DND-41 (cell line): ENCODE results near the gene CLCN6.
A peak's percentile ranks its signal among the peaks of the same experiment; 100 is the strongest.

Experiments
- ATAC-seq: fragments of 200-7000 bp; cut with Tn5 transposase; 3 replicates; pipeline ENCODE4 v1.9.1; 2021; ENCODE audit warnings: low read depth; ENCODE audit not compliant: insufficient read depth
- DNase-seq: peaks from one replicate; pipeline ENCODE4 v3.0.0-alpha.2; 2020
- H2AFZ ChIP-seq: 2 replicates; pipeline ENCODE4 v1.6.0; 2012; ENCODE audit warnings: low read depth, low read length
- H3K27ac ChIP-seq: 2 replicates; pipeline ENCODE4 v1.5.1; 2012; ENCODE audit warnings: low read length, inconsistent platforms
- H3K27me3 ChIP-seq: fragments of 200-600 bp; sonication (generic); 2 replicates; pipeline ENCODE4 v1.6.0; 2012; ENCODE audit warnings: low read length, mild to moderate bottlenecking, inconsistent platforms; ENCODE audit not compliant: insufficient read depth, poor library complexity
- H3K36me3 ChIP-seq: 2 replicates; pipeline ENCODE4 v1.5.1; 2012; ENCODE audit warnings: low read length, inconsistent platforms; ENCODE audit not compliant: insufficient read depth
- H3K4me1 ChIP-seq: 2 replicates; pipeline ENCODE4 v1.5.1; 2012; ENCODE audit warnings: mild to moderate bottlenecking, low read length; ENCODE audit not compliant: insufficient read depth
- H3K4me2 ChIP-seq: 2 replicates; pipeline ENCODE4 v1.6.0; 2012; ENCODE audit warnings: mild to moderate bottlenecking, moderate library complexity, low read length, inconsistent platforms; ENCODE audit not compliant: insufficient read depth
- H3K4me3 ChIP-seq, 2 experiments: fragments of 200-600 bp in 1 of 2; shearing (Covaris generic) in 1 of 2; 2 replicates each; pipeline ENCODE4 v1.5.1; 2012 to 2016; ENCODE audit warnings: inconsistent platforms in 2 of 2, low read length in 2 of 2, mild to moderate bottlenecking in 2 of 2, low read depth in 1 of 2, moderate library complexity in 1 of 2
- H3K79me2 ChIP-seq: 2 replicates; pipeline ENCODE4 v1.6.0; 2012; ENCODE audit warnings: low read length, inconsistent platforms; ENCODE audit not compliant: insufficient read depth
- H3K9ac ChIP-seq: 2 replicates; pipeline ENCODE4 v1.6.0; 2012; ENCODE audit warnings: low read depth, mild to moderate bottlenecking, inconsistent platforms, low read length, moderate library complexity
- H3K9me3 ChIP-seq: 2 replicates; pipeline ENCODE4 v1.5.1; 2012; ENCODE audit warnings: low read length, moderate library complexity, mild to moderate bottlenecking, inconsistent platforms; ENCODE audit not compliant: insufficient read depth, severe bottlenecking
- H4K20me1 ChIP-seq: 2 replicates; pipeline ENCODE4 v1.6.0; 2012; ENCODE audit warnings: low read length; ENCODE audit not compliant: insufficient read depth
- CTCF ChIP-seq: IDR thresholded peaks from 2 replicates; pipeline ENCODE4 v1.5.1; 2012; ENCODE audit warnings: borderline replicate concordance, low read length, moderate library complexity, mild to moderate bottlenecking; ENCODE audit not compliant: poor library complexity, severe bottlenecking; ENCODE audit errors: extremely low read depth
- EZH2 ChIP-seq: IDR thresholded peaks from 3 replicates; pipeline ENCODE4 v1.6.1; 2012; ENCODE audit warnings: borderline replicate concordance, low read depth, mild to moderate bottlenecking, moderate library complexity, low read length, inconsistent platforms; ENCODE audit not compliant: severe bottlenecking

The CLCN6 gene

GRCh38 chr1:11858613-11858967 lies 52.6 kb downstream of the CLCN6 start, which contains the start of gene NPPB:
TSS of gene NPPB (minus strand) at chr1:11858945. CDS start at chr1:11858833, 112 bp downstream.
- H3K36me3 ChIP-seq: no peaks in the 10 kb centered on the region
- H3K4me3 ChIP-seq: no peak within 1 kb of the TSS
- H2AFZ ChIP-seq: no peak within 1 kb of the TSS
- no peaks in the 10 kb centered on the region for H3K9me3 ChIP-seq
- peaks cover 20% of the 10 kb centered on the region for H3K4me1 ChIP-seq
- no peak for ATAC-seq
- peaks cover 23% of the 10 kb centered on the region for H4K20me1 ChIP-seq
- H3K27ac ChIP-seq: no peak within 1 kb of the TSS
- DNase-seq: no peak
- no peak for TF ChIP-seq CTCF
- TF ChIP-seq EZH2: no peak
- H3K27me3 ChIP-seq: no peaks in the 10 kb centered on the region
- no peaks in the 10 kb centered on the region for H3K79me2 ChIP-seq
- H3K9ac ChIP-seq: no peak within 1 kb of the TSS
- H3K4me2 ChIP-seq: no peak within 1 kb of the TSS

GRCh38 chr1:11858968-11859871 lies 53.2 kb downstream of the CLCN6 start:
- no peaks in the 10 kb centered on the region for H3K36me3 ChIP-seq
- TF ChIP-seq CTCF: peak; percentile 72
- TF ChIP-seq EZH2: no peak
- no peaks in the 10 kb centered on the region for H3K9me3 ChIP-seq
- H4K20me1 ChIP-seq: peaks cover 23% of the 10 kb centered on the region
- peaks cover 20% of the 10 kb centered on the region for H3K4me1 ChIP-seq
- ATAC-seq: peak; percentile 88
- no peak overlapping the region for H2AFZ ChIP-seq
- peak; percentile 85 for DNase-seq
- H3K9ac ChIP-seq: no peak overlapping the region
- no peak overlapping the region for H3K27ac ChIP-seq
- H3K4me3 ChIP-seq: no peak overlapping the region
- H3K4me2 ChIP-seq: no peak overlapping the region
- no peaks in the 10 kb centered on the region for H3K27me3 ChIP-seq
- no peaks in the 10 kb centered on the region for H3K79me2 ChIP-seq

DNA sequence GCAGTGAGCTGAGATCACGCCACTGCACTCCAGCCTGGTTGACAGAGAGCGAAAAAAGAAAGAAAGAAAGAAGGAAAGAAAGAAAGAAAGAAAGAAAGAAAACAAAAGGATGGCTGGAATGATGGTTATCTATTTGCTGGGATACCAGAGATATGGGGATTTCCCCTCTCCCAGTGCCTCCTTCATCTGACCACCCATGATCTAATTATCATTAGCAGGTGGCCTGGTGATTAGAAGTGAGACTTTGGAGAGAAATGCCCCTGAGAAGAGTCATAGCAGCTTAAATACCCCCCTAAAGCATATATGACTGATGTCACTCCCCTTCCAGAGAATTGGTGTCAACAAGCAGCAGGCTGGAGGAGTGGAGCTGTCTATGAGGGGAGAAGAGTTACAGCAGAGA lies 54.1 kb downstream of the CLCN6 start:
- DNase-seq (no peak), ATAC-seq (no peak)
- no peak overlapping the region for H3K4me2 ChIP-seq
- no peaks in the 10 kb centered on the region for H3K36me3 ChIP-seq
- no peak overlapping the region for H3K27ac ChIP-seq
- H3K4me1 ChIP-seq: peaks cover 20% of the 10 kb centered on the region
- no peak overlapping the region for H3K4me3 ChIP-seq
- H4K20me1 ChIP-seq: peaks cover 23% of the 10 kb centered on the region
- TF ChIP-seq CTCF: no peak
- no peak overlapping the region for H2AFZ ChIP-seq
- no peaks in the 10 kb centered on the region for H3K27me3 ChIP-seq
- no peak overlapping the region for H3K9ac ChIP-seq
- H3K9me3 ChIP-seq: no peaks in the 10 kb centered on the region
- H3K79me2 ChIP-seq: no peaks in the 10 kb centered on the region

- no peaks in the 10 kb centered on the region for H3K9me3 ChIP-seq
- no peak overlapping the region for H3K9ac ChIP-seq
- no peaks in the 10 kb centered on the region for H3K36me3 ChIP-seq
- no peak for TF ChIP-seq EZH2
- no peak for TF ChIP-seq CTCF
- no peak overlapping the region for H2AFZ ChIP-seq
- ATAC-seq (no peak), DNase-seq (no peak)
- peaks cover 20% of the 10 kb centered on the region for H3K4me1 ChIP-seq
- H3K79me2 ChIP-seq: no peaks in the 10 kb centered on the region
- no peak overlapping the region for H3K4me2 ChIP-seq
- no peaks in the 10 kb centered on the region for H3K27me3 ChIP-seq
- H3K27ac ChIP-seq: no peak overlapping the region
- H3K4me3 ChIP-seq: no peak overlapping the region
- H4K20me1 ChIP-seq: peaks cover 23% of the 10 kb centered on the region
Measured at GRCh38 chr1:11860587-11860986, 54.6 kb downstream of the CLCN6 start.
